DND-41 (cell line): ENCODE data around the gene C22orf42.
A peak's percentile ranks its signal among the peaks of the same experiment; 100 is the strongest.
"Not testable (repeated sequence)": the region's sequence is repeated elsewhere in the genome, so short reads cannot be mapped to it uniquely, and the experiment has no call there.

Source experiments
- ATAC-seq: fragments of 200-7000 bp; cut with Tn5 transposase; 3 replicates; pipeline ENCODE4 v1.9.1; 2021; ENCODE audit warnings: low read depth; ENCODE audit not compliant: insufficient read depth
- DNase-seq: peaks from one replicate; pipeline ENCODE4 v3.0.0-alpha.2; 2020
- H2AFZ ChIP-seq: 2 replicates; pipeline ENCODE4 v1.6.0; 2012; ENCODE audit warnings: low read depth, low read length
- H3K27ac ChIP-seq: 2 replicates; pipeline ENCODE4 v1.5.1; 2012; ENCODE audit warnings: low read length, inconsistent platforms
- H3K27me3 ChIP-seq: fragments of 200-600 bp; sonication (generic); 2 replicates; pipeline ENCODE4 v1.6.0; 2012; ENCODE audit warnings: low read length, mild to moderate bottlenecking, inconsistent platforms; ENCODE audit not compliant: insufficient read depth, poor library complexity
- H3K36me3 ChIP-seq: 2 replicates; pipeline ENCODE4 v1.5.1; 2012; ENCODE audit warnings: low read length, inconsistent platforms; ENCODE audit not compliant: insufficient read depth
- H3K4me1 ChIP-seq: 2 replicates; pipeline ENCODE4 v1.5.1; 2012; ENCODE audit warnings: mild to moderate bottlenecking, low read length; ENCODE audit not compliant: insufficient read depth
- H3K4me2 ChIP-seq: 2 replicates; pipeline ENCODE4 v1.6.0; 2012; ENCODE audit warnings: mild to moderate bottlenecking, moderate library complexity, low read length, inconsistent platforms; ENCODE audit not compliant: insufficient read depth
- H3K4me3 ChIP-seq, 2 experiments: fragments of 200-600 bp in 1 of 2; shearing (Covaris generic) in 1 of 2; 2 replicates each; pipeline ENCODE4 v1.5.1; 2012 to 2016; ENCODE audit warnings: inconsistent platforms in 2 of 2, low read length in 2 of 2, mild to moderate bottlenecking in 2 of 2, low read depth in 1 of 2, moderate library complexity in 1 of 2
- H3K79me2 ChIP-seq: 2 replicates; pipeline ENCODE4 v1.6.0; 2012; ENCODE audit warnings: low read length, inconsistent platforms; ENCODE audit not compliant: insufficient read depth
- H3K9ac ChIP-seq: 2 replicates; pipeline ENCODE4 v1.6.0; 2012; ENCODE audit warnings: low read depth, mild to moderate bottlenecking, inconsistent platforms, low read length, moderate library complexity
- H3K9me3 ChIP-seq: 2 replicates; pipeline ENCODE4 v1.5.1; 2012; ENCODE audit warnings: low read length, moderate library complexity, mild to moderate bottlenecking, inconsistent platforms; ENCODE audit not compliant: insufficient read depth, severe bottlenecking
- H4K20me1 ChIP-seq: 2 replicates; pipeline ENCODE4 v1.6.0; 2012; ENCODE audit warnings: low read length; ENCODE audit not compliant: insufficient read depth
- CTCF ChIP-seq: IDR thresholded peaks from 2 replicates; pipeline ENCODE4 v1.5.1; 2012; ENCODE audit warnings: borderline replicate concordance, low read length, moderate library complexity, mild to moderate bottlenecking; ENCODE audit not compliant: poor library complexity, severe bottlenecking; ENCODE audit errors: extremely low read depth
- EZH2 ChIP-seq: IDR thresholded peaks from 3 replicates; pipeline ENCODE4 v1.6.1; 2012; ENCODE audit warnings: borderline replicate concordance, low read depth, mild to moderate bottlenecking, moderate library complexity, low read length, inconsistent platforms; ENCODE audit not compliant: severe bottlenecking

The C22orf42 gene

DNA sequence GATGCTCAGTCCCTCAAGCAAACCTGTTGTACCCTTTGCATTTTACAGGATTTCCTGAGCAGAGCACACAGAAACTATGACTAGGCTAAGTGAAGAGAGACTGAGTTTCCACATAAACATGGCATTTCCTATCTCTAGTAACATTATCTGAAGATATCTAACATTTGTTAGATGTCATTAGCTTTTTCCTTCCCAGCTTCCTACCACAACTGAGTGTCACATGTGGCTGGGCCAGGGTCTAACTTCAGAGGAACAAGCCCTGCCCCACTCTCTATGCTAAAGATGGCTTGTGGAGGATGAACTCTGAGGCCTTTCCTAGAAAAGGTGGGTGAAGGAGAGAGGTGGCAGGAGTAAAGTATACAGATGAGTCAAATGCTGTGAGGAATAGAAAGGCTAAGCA is 16.5 kb downstream of the C22orf42 start:
- DNase-seq (no peak), ATAC-seq (no peak)
- Histone ChIP-seq H3K9me3 (no peaks in the 10 kb centered on the region), H3K79me2 (no peaks in the 10 kb centered on the region), H4K20me1 (no peaks in the 10 kb centered on the region), H3K36me3 (no peaks in the 10 kb centered on the region), H2AFZ (no peak overlapping the region), H3K4me1 (peaks cover 7% of the 10 kb centered on the region), H3K27ac (no peak overlapping the region), H3K27me3 (no peaks in the 10 kb centered on the region), H3K9ac (no peak overlapping the region), H3K4me2 (no peak overlapping the region), H3K4me3 (no peak overlapping the region)
- TF ChIP-seq CTCF (no peak), EZH2 (no peak)

DNA sequence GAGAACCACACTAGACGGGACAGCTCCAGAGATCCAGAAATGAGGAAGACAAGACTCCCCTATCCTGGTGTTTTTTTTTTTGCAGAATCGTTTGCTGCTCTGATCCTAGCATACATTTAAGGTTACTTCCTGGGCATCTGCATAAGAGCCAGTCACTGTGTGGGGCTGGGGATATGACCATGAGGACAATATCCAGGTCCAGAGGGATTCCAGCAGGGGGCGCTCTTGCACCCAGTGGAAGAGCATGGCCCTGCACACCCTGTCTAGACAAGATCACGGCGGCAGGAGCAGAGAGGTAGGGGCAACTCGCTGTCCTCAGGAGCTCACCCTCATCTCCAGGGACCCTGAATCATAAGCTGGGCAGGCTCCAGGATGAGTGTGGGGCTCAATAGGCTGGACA is 18.4 kb downstream of the C22orf42 start:
- H3K27me3 ChIP-seq, H3K4me3 ChIP-seq, H3K36me3 ChIP-seq, H3K9ac ChIP-seq, H2AFZ ChIP-seq, H3K27ac ChIP-seq, H4K20me1 ChIP-seq, H3K4me2 ChIP-seq, H3K79me2 ChIP-seq, H3K9me3 ChIP-seq: not testable (repeated sequence)
- TF ChIP-seq CTCF, result peak; percentile 52
- H3K4me1 ChIP-seq, result peaks cover 16% of the 10 kb centered on the region
- ATAC-seq (peak; percentile 60), DNase-seq (peak; percentile 13)

DNA sequence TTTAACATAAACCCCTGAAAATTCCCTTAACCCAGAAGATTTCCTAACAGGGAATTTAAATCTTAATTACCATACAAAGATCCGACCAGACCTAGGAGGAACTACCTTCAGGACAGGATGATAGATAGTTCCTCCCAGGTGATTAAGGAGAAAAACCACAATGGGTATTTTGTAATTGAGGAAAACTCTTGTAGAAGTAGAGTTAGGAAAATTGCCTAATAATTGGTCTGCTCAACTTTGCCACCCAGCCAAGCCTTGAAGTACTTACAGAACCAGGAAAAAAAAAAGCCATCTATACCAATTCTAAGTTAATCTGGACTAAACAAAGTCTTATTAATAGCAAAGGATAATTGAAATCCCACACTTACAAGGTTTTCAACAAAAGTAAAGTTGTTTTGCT is 20.5 kb downstream of the C22orf42 start:
- H2AFZ ChIP-seq, H3K4me3 ChIP-seq, H3K9ac ChIP-seq: not testable (repeated sequence)

DNA sequence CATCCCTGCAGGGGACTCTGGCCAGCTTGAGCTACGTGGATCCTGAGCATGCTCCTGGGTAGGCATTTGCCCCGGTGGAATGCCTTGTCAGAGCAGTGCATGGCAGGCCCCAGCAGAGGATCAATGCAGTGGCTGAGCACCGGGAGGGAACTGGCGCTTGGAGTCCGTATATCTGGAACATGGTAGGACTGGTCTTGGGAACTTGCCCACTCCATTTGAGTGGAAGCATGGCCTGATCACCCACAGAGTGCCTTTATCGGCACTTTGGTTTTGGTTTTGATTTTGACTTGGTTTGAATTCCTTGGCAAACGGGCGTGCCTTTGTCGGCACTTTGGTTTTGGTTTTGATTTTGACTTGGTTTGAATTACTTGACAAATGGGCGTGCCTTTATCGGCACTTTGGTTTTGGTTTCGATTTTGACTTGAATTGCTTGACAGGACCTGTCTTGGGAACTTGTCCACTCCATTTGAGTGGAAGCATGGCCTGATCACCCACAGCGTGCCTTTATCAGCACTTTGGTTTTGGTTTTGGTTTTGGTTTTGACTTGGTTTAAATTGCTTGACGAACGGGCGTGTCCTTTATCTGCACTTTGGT is 21.3 kb downstream of the C22orf42 start:
- peak overlapping the region; percentile 72 for H3K4me2 ChIP-seq
- H3K79me2 ChIP-seq, H4K20me1 ChIP-seq, H3K9me3 ChIP-seq, H3K36me3 ChIP-seq, H3K27me3 ChIP-seq: not testable (repeated sequence)
- peak overlapping the region in 1 of 2 experiments; percentile 58; a peak in 3 of 4 replicates for H3K4me3 ChIP-seq
- peak; percentile 80 for DNase-seq
- peak overlapping the region; percentile 89 for H2AFZ ChIP-seq
- peak overlapping the region; percentile 60 for H3K27ac ChIP-seq
- peak overlapping the region; percentile 40 for H3K9ac ChIP-seq
- ATAC-seq, result peak; percentile 79
- peaks cover 16% of the 10 kb centered on the region for H3K4me1 ChIP-seq

More for the DNA sequence above, 20.5 kb downstream of the C22orf42 start:
- H3K79me2 ChIP-seq, H3K27ac ChIP-seq, H3K36me3 ChIP-seq, H3K9me3 ChIP-seq, H3K4me2 ChIP-seq, H4K20me1 ChIP-seq, H3K27me3 ChIP-seq, ATAC-seq, DNase-seq: not testable (repeated sequence)
- peaks cover 16% of the 10 kb centered on the region for H3K4me1 ChIP-seq

- DNase-seq, result not testable (repeated sequence)
- H2AFZ ChIP-seq, result peak overlapping the region; percentile 89; the same call in 1 of the 2 replicates
These were observed 22.2 kb downstream of the C22orf42 start for GRCh38 chr22:32136881-32137280.

DNA sequence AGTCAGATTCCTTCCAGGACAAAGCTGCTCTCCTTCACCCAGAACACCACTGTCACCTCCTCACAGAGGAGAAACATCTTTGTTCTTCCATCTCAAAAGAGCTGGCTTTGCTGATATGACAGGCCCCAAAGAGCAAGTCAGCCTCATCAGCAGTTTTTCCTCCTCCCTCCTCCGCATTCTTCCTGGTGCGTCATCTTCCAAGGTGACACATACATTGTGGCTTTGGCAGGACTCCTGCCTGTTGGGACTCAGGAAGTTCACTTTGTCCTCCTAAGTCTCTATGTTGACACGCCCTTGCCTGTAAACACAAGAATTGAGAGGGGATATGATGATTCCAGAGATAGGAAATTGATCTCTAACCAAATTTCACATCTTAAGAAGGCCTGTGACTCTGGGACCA is 23.1 kb downstream of the C22orf42 start:
- not testable (repeated sequence) for H3K79me2 ChIP-seq, H2AFZ ChIP-seq, ATAC-seq, DNase-seq, H3K4me2 ChIP-seq, H4K20me1 ChIP-seq, H3K4me3 ChIP-seq, H3K36me3 ChIP-seq, H3K27ac ChIP-seq, H3K9me3 ChIP-seq, H3K9ac ChIP-seq, H3K27me3 ChIP-seq
- peaks cover 16% of the 10 kb centered on the region for H3K4me1 ChIP-seq

More at GRCh38 chr22:32136881-32137280, 22.2 kb downstream of the C22orf42 start:
- ATAC-seq, H3K9me3 ChIP-seq, H3K27me3 ChIP-seq, H3K27ac ChIP-seq, H4K20me1 ChIP-seq, H3K36me3 ChIP-seq, H3K9ac ChIP-seq, H3K79me2 ChIP-seq: not testable (repeated sequence)
- Histone ChIP-seq H3K4me2 (peak overlapping the region; percentile 72), H3K4me1 (peaks cover 16% of the 10 kb centered on the region), H3K4me3 (peak overlapping the region in 1 of 2 experiments; percentile 16; a peak in 1 of 4 replicates)

DNA sequence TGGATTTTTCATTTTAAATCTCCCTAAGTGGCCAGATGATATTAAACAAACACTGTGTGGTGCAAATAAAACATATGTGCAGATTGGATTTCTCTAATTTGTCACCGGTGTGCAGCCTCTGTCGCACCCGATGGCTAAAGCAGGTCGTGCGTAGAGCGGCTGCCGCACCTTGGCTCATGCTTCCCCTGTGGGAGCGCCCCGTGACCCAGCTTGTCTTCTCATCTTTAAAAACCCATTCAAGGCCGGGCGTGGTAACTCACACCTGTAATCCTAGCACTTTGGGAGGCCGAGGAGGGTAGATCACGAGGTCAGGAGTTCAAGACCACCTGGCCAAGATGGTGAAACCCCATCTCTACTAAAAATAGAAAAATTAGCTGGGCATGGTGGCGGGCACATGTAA is 24.3 kb downstream of the C22orf42 start:
- not testable (repeated sequence) for ATAC-seq

More for the DNA sequence above, 24.3 kb downstream of the C22orf42 start:
- not testable (repeated sequence) for H3K79me2 ChIP-seq, H3K4me3 ChIP-seq, H3K27ac ChIP-seq, H2AFZ ChIP-seq, H3K27me3 ChIP-seq, H3K36me3 ChIP-seq, H3K9me3 ChIP-seq, H3K4me2 ChIP-seq, H4K20me1 ChIP-seq, H3K9ac ChIP-seq, DNase-seq
- peaks cover 16% of the 10 kb centered on the region for H3K4me1 ChIP-seq
